ENCODE measurements around the gene ADCY4. TPM values are rescaled to one million over a fixed set of nuclear protein-coding genes. Genes with fewer than 3 reads are reported as not detected.

Gene ADCY4
- total and polyA plus RNA-seq, 2 of the 13 experiments (the other 11 are each of a cell fraction or from before 2014, with no cell fraction given) = 0.03 TPM; not detected in 1

DNA sequence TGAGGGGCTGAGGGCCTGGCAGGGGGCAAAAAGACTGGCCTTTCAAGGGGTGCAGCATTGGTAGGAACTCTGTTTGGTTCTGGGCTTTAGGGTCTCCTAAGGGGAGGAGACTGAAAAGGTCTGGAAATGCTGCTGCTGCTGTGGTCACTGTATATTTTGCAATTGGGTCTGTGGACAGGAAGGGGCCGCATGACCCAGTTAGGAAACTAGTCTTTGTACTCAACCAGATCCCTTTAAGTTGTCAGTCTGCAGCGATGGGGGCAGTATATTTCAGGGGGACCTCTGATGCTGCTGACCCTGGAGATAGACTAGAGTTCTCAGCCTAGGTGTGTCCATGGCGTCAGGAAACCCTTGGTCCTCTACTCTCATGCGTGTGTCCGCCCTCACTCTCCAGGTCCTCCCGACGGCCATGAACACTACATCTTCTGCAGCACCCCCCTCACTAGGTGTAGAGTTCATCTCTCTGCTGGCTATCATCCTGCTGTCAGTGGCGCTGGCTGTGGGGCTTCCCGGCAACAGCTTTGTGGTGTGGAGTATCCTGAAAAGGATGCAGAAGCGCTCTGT is 19.5 kb downstream of the ADCY4 start (continued):
- TF ChIP-seq ARID5B (CRISPR knock-in tag; IDR thresholded peaks at IDR 0.05) (0 out of 2 replicates have a peak, but pooled peaks have one; percentile 25), ZNF292 (CRISPR knock-in tag; IDR thresholded peaks at IDR 0.05; ENCODE audit: borderline replicate concordance, low read depth) (peak; percentile 52), CBX2 (IDR thresholded peaks at IDR 0.05; ENCODE audit: low read depth, low read length) (no peak), CBX2 (CRISPR knock-in tag; IDR thresholded peaks at IDR 0.05; ENCODE audit: low read depth) (0 out of 2 replicates have a peak, but pooled peaks have one; percentile 56), ZNF644 (CRISPR knock-in tag; IDR thresholded peaks at IDR 0.05; ENCODE audit: low read depth) (0 out of 2 replicates have a peak, but pooled peaks have one; percentile 8), ZNF33B (CRISPR knock-in tag; IDR thresholded peaks at IDR 0.05) (peak; percentile 44; the same call in 1 of the 2 replicates), RCOR2 (CRISPR knock-in tag; IDR thresholded peaks at IDR 0.05) (no peak), ZMYM2 (CRISPR knock-in tag; IDR thresholded peaks at IDR 0.05) (no peak), CEBPG (CRISPR knock-in tag; IDR thresholded peaks at IDR 0.05) (peak; percentile 68), HNF4G (IDR thresholded peaks at IDR 0.05; ENCODE audit: borderline replicate concordance, low read depth, low read length) (no peak), HNF4G (CRISPR knock-in tag; IDR thresholded peaks at IDR 0.05; ENCODE audit: borderline replicate concordance, low read depth) (0 out of 2 replicates have a peak, but pooled peaks have one; percentile 10), SOX13 (IDR thresholded peaks at IDR 0.05) (0 out of 2 replicates have a peak, but pooled peaks have one; percentile 13), SOX13 (CRISPR knock-in tag; conservative IDR thresholded peaks at IDR 0.05 in 1 of 2, IDR thresholded peaks at IDR 0.05 in 1 of 2) (no peak), ZNF510 (CRISPR knock-in tag; IDR thresholded peaks at IDR 0.05; ENCODE audit: low read depth) (0 out of 2 replicates have a peak, but pooled peaks have one; percentile 48), SIN3A (IDR thresholded peaks at IDR 0.05; ENCODE audit: borderline replicate concordance, low read depth, low read length) (0 out of 2 replicates have a peak, but pooled peaks have one; percentile 62), WIZ (CRISPR knock-in tag; IDR thresholded peaks at IDR 0.05) (0 out of 2 replicates have a peak, but pooled peaks have one; percentile 71), NRL (CRISPR knock-in tag; IDR thresholded peaks at IDR 0.05; ENCODE audit: borderline replicate concordance) (peak; percentile 0; the same call in 1 of the 2 replicates), NCOA2 (CRISPR knock-in tag; IDR thresholded peaks at IDR 0.05) (0 out of 2 replicates have a peak, but pooled peaks have one; percentile 10), HNF4A (CRISPR knock-in tag; IDR thresholded peaks at IDR 0.05) (peak; percentile 70), RXRB (CRISPR knock-in tag; IDR thresholded peaks at IDR 0.05; ENCODE audit: borderline replicate concordance) (peak; percentile 39; the same call in 1 of the 2 replicates), FOXA3 (CRISPR knock-in tag; IDR thresholded peaks at IDR 0.05) (peak; percentile 28; the same call in 1 of the 2 replicates), GATAD2A (CRISPR knock-in tag; IDR thresholded peaks at IDR 0.05) (peak; percentile 51; the same call in 1 of the 2 replicates), ZNF446 (CRISPR knock-in tag; IDR thresholded peaks at IDR 0.05) (no peak)
- TF ChIP-seq, protein P1, sequence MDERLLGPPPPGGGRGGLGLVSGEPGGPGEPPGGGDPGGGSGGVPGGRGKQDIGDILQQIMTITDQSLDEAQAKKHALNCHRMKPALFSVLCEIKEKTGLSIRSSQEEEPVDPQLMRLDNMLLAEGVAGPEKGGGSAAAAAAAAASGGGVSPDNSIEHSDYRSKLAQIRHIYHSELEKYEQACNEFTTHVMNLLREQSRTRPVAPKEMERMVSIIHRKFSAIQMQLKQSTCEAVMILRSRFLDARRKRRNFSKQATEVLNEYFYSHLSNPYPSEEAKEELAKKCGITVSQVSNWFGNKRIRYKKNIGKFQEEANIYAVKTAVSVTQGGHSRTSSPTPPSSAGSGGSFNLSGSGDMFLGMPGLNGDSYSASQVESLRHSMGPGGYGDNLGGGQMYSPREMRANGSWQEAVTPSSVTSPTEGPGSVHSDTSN (CRISPR knock-in tag; IDR thresholded peaks at IDR 0.05) = 0 out of 2 replicates have a peak, but pooled peaks have one; percentile 26
- TF ChIP-seq, protein P2, sequence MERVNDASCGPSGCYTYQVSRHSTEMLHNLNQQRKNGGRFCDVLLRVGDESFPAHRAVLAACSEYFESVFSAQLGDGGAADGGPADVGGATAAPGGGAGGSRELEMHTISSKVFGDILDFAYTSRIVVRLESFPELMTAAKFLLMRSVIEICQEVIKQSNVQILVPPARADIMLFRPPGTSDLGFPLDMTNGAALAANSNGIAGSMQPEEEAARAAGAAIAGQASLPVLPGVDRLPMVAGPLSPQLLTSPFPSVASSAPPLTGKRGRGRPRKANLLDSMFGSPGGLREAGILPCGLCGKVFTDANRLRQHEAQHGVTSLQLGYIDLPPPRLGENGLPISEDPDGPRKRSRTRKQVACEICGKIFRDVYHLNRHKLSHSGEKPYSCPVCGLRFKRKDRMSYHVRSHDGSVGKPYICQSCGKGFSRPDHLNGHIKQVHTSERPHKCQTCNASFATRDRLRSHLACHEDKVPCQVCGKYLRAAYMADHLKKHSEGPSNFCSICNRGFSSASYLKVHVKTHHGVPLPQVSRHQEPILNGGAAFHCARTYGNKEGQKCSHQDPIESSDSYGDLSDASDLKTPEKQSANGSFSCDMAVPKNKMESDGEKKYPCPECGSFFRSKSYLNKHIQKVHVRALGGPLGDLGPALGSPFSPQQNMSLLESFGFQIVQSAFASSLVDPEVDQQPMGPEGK (CRISPR knock-in tag; IDR thresholded peaks at IDR 0.05) = peak; percentile 44

Measured in HepG2 (cell line).